Measurements from ENCODE around the gene FGFR3. TPM values are rescaled to one million over a fixed set of nuclear protein-coding genes. Genes with fewer than 3 reads are reported as not detected.

Gene FGFR3
- total RNA-seq, 2 experiments from 2014 or later, result 0.07 to 1.0 TPM

DNA sequence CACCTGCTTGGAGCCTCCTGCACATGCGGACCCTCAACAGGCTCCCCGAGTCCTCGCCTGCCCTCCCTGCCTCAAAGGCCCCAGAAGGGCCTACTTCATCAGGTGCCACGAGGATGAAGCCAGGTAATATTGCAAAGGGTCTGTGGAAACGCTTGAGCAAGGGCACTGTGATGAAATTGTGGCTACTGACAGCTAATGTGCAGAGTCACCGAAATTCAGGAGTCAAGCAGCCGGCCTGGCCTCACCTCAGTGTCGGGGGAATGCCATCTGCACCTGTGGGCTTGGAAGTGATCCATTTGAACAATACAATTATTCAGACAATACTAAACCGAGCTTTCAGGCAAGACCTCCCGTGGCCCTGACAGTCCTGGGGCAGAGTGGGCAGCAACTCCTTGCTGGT, 3.1 kb upstream of the FGFR3 start:
- CTCF ChIA-PET, result no interaction called here

DNA sequence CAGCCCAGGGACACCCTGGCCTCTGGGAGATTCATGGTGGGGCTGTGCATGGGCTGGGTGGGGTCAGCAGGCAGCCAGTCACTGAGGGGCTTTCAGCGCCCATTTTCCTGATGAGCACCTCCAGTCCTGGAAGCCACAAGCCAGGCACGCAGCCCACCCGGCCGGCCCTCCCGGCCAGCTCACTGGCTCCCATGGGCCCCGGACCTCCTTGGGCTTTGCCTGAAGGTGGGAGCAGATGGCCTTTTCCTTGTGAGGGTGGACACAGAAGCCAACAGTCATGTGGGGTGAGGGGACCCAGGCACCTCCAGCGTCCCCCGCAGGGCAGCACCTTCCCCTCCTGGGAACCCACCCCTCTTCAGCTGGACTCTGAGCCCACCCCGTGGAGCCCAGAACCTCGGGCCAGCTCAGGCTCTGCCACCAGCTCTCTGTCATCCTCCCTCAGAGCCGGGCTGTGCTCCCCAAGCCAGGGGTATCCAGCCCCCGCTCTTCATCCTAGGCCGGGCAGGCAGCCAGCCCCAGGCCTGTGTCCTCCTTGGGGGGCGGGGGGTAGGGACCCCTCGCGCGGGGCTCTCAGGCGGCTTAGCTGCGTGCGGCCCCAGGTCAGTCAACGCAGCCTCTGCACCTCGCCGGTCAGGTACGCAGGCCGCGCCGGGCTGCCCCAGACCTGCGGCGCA, 798 bp upstream of the FGFR3 start:
- TF ChIP-seq, protein P1, sequence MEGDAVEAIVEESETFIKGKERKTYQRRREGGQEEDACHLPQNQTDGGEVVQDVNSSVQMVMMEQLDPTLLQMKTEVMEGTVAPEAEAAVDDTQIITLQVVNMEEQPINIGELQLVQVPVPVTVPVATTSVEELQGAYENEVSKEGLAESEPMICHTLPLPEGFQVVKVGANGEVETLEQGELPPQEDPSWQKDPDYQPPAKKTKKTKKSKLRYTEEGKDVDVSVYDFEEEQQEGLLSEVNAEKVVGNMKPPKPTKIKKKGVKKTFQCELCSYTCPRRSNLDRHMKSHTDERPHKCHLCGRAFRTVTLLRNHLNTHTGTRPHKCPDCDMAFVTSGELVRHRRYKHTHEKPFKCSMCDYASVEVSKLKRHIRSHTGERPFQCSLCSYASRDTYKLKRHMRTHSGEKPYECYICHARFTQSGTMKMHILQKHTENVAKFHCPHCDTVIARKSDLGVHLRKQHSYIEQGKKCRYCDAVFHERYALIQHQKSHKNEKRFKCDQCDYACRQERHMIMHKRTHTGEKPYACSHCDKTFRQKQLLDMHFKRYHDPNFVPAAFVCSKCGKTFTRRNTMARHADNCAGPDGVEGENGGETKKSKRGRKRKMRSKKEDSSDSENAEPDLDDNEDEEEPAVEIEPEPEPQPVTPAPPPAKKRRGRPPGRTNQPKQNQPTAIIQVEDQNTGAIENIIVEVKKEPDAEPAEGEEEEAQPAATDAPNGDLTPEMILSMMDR (IDR thresholded peaks at IDR 0.05), result no peak
- ChIA-PET POLR2A (interaction anchor here (1.1 to 1.3 kb wide), 2 partner anchors 52 to 64 kb away, joined by 3 read pairs; no protein-coding TSS in a partner anchor), CTCF (interaction anchor here (1.0 to 1.3 kb wide), 3 partner anchors 11 to 50 kb away, joined by 3 read pairs; no protein-coding TSS in a partner anchor)
- no peaks in the 10 kb centered on the region for H3K36me3 Mint-ChIP-seq (ENCODE audit: low read depth)
- no peak for DNase-seq
- no peak overlapping the region for H3K27ac Mint-ChIP-seq
- H3K27me3 Mint-ChIP-seq, result peaks cover 12% of the 10 kb centered on the region
- H3K4me3 Mint-ChIP-seq, result no peak overlapping the region
- H3K4me1 Mint-ChIP-seq (ENCODE audit: low read depth), result no peaks in the 10 kb centered on the region
- no peak for ATAC-seq
- no peaks in the 10 kb centered on the region for H3K9me3 Mint-ChIP-seq
- intact Hi-C loops (cut with micrococcal nuclease), result no loop called here

More for the DNA sequence above, 3.1 kb upstream of the FGFR3 start:
- H3K4me1 Mint-ChIP-seq (ENCODE audit: low read depth), result no peaks in the 10 kb centered on the region
- no peaks in the 10 kb centered on the region for H3K36me3 Mint-ChIP-seq (ENCODE audit: low read depth)
- no peaks in the 10 kb centered on the region for H3K9me3 Mint-ChIP-seq
- POLR2A ChIA-PET, result interaction anchor here (1.0 kb wide), 1 partner anchor 8 kb away, joined by 3 read pairs; no protein-coding TSS in a partner anchor
- H3K27ac Mint-ChIP-seq, result no peak overlapping the region
- intact Hi-C loops (cut with micrococcal nuclease), result no loop called here
- H3K27me3 Mint-ChIP-seq, result peaks cover 2% of the 10 kb centered on the region
- H3K4me3 Mint-ChIP-seq, result no peak overlapping the region
- TF ChIP-seq, protein P1 (IDR thresholded peaks at IDR 0.05), result no peak
- no peak for ATAC-seq
- no peak for DNase-seq

DNA sequence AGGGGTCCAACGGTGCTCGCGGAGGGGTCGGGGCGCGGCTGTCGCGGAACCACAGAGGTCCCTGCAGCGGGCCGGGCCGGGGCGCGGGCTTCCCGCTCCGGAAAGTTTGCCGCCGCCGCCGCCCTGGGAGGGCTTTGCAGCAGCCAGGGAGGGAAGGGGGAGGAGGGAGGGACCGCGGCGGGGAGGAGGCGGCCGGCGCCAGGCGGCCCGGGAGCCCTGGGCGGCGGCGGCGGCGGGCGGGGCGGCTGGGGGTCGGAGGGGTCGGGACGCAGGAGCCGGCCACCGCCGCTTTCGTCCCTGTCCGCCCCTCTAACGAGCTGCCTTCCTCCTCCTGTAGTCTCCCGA, 375 bp downstream of the FGFR3 start:
- ATAC-seq (peak; percentile 42), DNase-seq (peak; percentile 39)
- no peak overlapping the region for H3K27ac Mint-ChIP-seq
- H3K36me3 Mint-ChIP-seq (ENCODE audit: low read depth), result no peaks in the 10 kb centered on the region
- TF ChIP-seq, protein P1 (IDR thresholded peaks at IDR 0.05), result no peak
- peaks cover 12% of the 10 kb centered on the region for H3K27me3 Mint-ChIP-seq
- H3K4me3 Mint-ChIP-seq, result no peak overlapping the region
- H3K4me1 Mint-ChIP-seq (ENCODE audit: low read depth), result no peaks in the 10 kb centered on the region
- intact Hi-C loops (cut with micrococcal nuclease), result no loop called here
- POLR2A ChIA-PET, result interaction anchor here (1.0 to 1.3 kb wide), 4 partner anchors 53 to 447 kb away, joined by 3 read pairs; no protein-coding TSS in a partner anchor
- H3K9me3 Mint-ChIP-seq, result no peaks in the 10 kb centered on the region
- CTCF ChIA-PET, result interaction anchor here (1.0 to 1.6 kb wide), 4 partner anchors 12 to 65 kb away, joined by 3 to 5 read pairs (median 3); no protein-coding TSS in a partner anchor

DNA sequence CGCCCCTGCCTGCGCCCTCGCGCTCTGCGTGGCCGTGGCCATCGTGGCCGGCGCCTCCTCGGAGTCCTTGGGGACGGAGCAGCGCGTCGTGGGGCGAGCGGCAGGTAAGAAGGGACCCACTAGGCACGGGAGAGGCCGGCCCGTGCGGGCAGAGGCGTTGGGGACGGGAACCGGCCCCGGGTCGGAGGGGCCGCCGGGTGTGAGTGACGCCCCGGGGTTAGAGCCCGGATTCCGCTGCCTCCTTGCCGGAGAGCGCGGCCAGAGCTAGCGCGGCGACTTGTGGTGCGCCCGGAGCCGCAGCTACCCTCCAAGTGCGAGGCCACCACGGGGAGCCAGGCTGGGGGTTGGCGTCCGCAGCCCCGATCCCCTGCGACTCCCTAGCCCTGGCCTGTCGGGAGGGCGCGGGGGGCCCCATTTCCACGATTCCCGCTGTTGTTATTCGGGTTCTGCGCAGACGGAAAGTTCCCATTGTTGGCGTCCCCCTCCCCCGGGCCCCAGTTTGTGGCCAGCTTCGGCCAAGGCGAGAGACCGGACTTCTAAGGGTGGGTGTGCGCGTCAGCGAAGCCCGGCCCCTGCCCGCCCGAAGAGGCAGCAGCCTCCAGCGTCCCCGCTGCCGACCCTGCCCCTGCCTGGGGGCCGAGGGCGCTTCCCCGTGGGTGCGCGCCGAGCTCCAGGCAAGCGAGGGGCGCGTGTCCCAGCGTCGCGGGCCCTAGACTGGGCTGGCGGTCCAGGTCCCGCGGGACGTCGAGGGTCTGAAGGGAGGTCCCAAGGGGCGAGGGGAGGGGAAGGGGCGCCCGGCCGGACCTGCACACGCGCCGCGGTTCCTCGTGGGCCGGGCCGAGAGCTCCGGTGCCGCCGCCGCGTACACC, 1.1 kb downstream of the FGFR3 start:
- intact Hi-C loops (cut with micrococcal nuclease), result no loop called here
- Mint-ChIP-seq H3K36me3 (ENCODE audit: low read depth) (no peaks in the 10 kb centered on the region), H3K27ac (no peak overlapping the region), H3K4me1 (ENCODE audit: low read depth) (no peaks in the 10 kb centered on the region), H3K4me3 (no peak overlapping the region), H3K27me3 (peaks cover 12% of the 10 kb centered on the region), H3K9me3 (no peaks in the 10 kb centered on the region)
- ATAC-seq (no peak), DNase-seq (no peak)
- POLR2A ChIA-PET, result interaction anchor here (0.6 to 1.2 kb wide), 5 partner anchors 11 to 448 kb away, joined by 3 read pairs; no protein-coding TSS in a partner anchor
- TF ChIP-seq, protein P1 (IDR thresholded peaks at IDR 0.05), result no peak
- CTCF ChIA-PET, result interaction anchor here (0.8 to 1.8 kb wide), 7 partner anchors 21 to 106 kb away, joined by 3 to 5 read pairs (median 3); no protein-coding TSS in a partner anchor
